GM19035 (cell line): ENCODE measurements around the gene TGFBR3L.
A peak's percentile ranks its signal among the peaks of the same experiment; 100 is the strongest.
"Not testable (repeated sequence)": the region's sequence is repeated elsewhere in the genome, so short reads cannot be mapped to it uniquely, and the experiment has no call there.

ENCODE experiments used
- ATAC-seq: cut with Tn5 transposase; IDR thresholded peaks from one replicate; pipeline ENCODE4 v1.9.1; 2021; ENCODE audit not compliant: unreplicated experiment

TGFBR3L gene

GRCh38 chr19:7926727-7927604 lies 12.3 kb downstream of the TGFBR3L start:
- no peak for ATAC-seq

- ATAC-seq: no peak
Measured at GRCh38 chr19:7927605-7928333, 13.1 kb downstream of the TGFBR3L start.

- no peak for ATAC-seq
Measured at GRCh38 chr19:7928334-7928706, 13.7 kb downstream of the TGFBR3L start.

- no peak for ATAC-seq
Measured at GRCh38 chr19:7928741-7929701, 14.4 kb downstream of the TGFBR3L start.

GRCh38 chr19:7930030-7930429 lies 15.4 kb downstream of the TGFBR3L start:
- not testable (repeated sequence) for ATAC-seq

GRCh38 chr19:7930765-7931164 lies 16.1 kb downstream of the TGFBR3L start:
- no peak for ATAC-seq

GRCh38 chr19:7931221-7932061 lies 16.8 kb downstream of the TGFBR3L start:
- ATAC-seq: no peak

- no peak for ATAC-seq
Measured at GRCh38 chr19:7932276-7932929, 17.8 kb downstream of the TGFBR3L start.

GRCh38 chr19:7932930-7933300 lies 18.3 kb downstream of the TGFBR3L start:
- no peak for ATAC-seq

- no peak for ATAC-seq
Measured at GRCh38 chr19:7933411-7933810, 18.8 kb downstream of the TGFBR3L start.

- no peak for ATAC-seq
Measured at GRCh38 chr19:7933828-7934725, 19.4 kb downstream of the TGFBR3L start.

GRCh38 chr19:7934766-7935165 lies 20.1 kb downstream of the TGFBR3L start:
- no peak for ATAC-seq

GRCh38 chr19:7940841-7941240 lies 26.2 kb downstream of the TGFBR3L start:
- ATAC-seq: no peak

GRCh38 chr19:7941895-7942596 lies 27.4 kb downstream of the TGFBR3L start:
- ATAC-seq: no peak

- no peak for ATAC-seq
Measured at GRCh38 chr19:7942981-7943443, 28.4 kb downstream of the TGFBR3L start.

- ATAC-seq: peak; percentile 97
Measured at GRCh38 chr19:7943444-7944176, 29.0 kb downstream of the TGFBR3L start, which contains the start of gene TIMM44. TIMM44 (minus strand) TSS chr19:7943666; CDS start chr19:7943651, 15 bp downstream.

GRCh38 chr19:7944177-7944761 lies 29.6 kb downstream of the TGFBR3L start:
- ATAC-seq: peak; percentile 31
